SK-N-SH treated with all-trans-retinoic acid at 6 μM for 48 hours (cell line): Measurements from ENCODE around the gene AIMP1.

ENCODE experiments used
- ATAC-seq: fragments of 200-7000 bp; cut with Tn5 transposase; 3 replicates; pipeline ENCODE4 v1.9.1; 2020; ENCODE audit warnings: mild to moderate bottlenecking, moderate library complexity
- ARNTL ChIP-seq: fragments of 450-650 bp; formaldehyde crosslinking; IDR thresholded peaks from 2 replicates; pipeline ENCODE4 v1.5.0; 2020; ENCODE audit warnings: low read depth, mild to moderate bottlenecking, moderate library complexity, borderline replicate concordance
- BACH2 ChIP-seq: fragments of 250-450 bp; sonication (Bioruptor Pico); IDR thresholded peaks from 2 replicates; pipeline ENCODE4 v1.9.0; 2021; ENCODE audit warnings: mild to moderate bottlenecking, borderline replicate concordance
- CREB5 ChIP-seq: fragments of 250-450 bp; sonication (Bioruptor Pico); IDR thresholded peaks from 2 replicates; pipeline ENCODE4 v1.5.1; 2020; ENCODE audit warnings: low read depth, mild to moderate bottlenecking, moderate library complexity
- CSDC2 ChIP-seq: fragments of 250-450 bp; sonication (Bioruptor Pico); IDR thresholded peaks from 2 replicates; pipeline ENCODE4 v1.5.0; 2020; ENCODE audit warnings: mild to moderate bottlenecking, moderate library complexity
- ESRRG ChIP-seq: fragments of 250-450 bp; sonication (Bioruptor Pico); IDR thresholded peaks from 2 replicates; pipeline ENCODE4 v1.6.1; 2021; ENCODE audit warnings: mild to moderate bottlenecking
- GLIS3 ChIP-seq: fragments of 250-450 bp; sonication (Bioruptor Pico); IDR thresholded peaks from 2 replicates; pipeline ENCODE4 v1.5.0; 2020; ENCODE audit warnings: mild to moderate bottlenecking, moderate library complexity
- ISL1 ChIP-seq: fragments of 250-450 bp; sonication (Bioruptor Pico); IDR thresholded peaks from 2 replicates; pipeline ENCODE4 v2.1.2; 2022; ENCODE audit warnings: mild to moderate bottlenecking, moderate library complexity
- OSR1 ChIP-seq: fragments of 250-450 bp; sonication (Bioruptor Pico); IDR thresholded peaks from 2 replicates; pipeline ENCODE4 v1.8.0; 2022; ENCODE audit warnings: moderate library complexity, mild to moderate bottlenecking, inconsistent platforms
- PATZ1 ChIP-seq: fragments of 250-450 bp; sonication (Bioruptor Pico); IDR thresholded peaks from 2 replicates; pipeline ENCODE4 v1.8.0; 2020; ENCODE audit warnings: mild to moderate bottlenecking, moderate library complexity, borderline replicate concordance
- POU6F1 ChIP-seq: fragments of 250-450 bp; sonication (Bioruptor Pico); IDR thresholded peaks from 2 replicates; pipeline ENCODE4 v1.8.0; 2021; ENCODE audit warnings: low read depth, mild to moderate bottlenecking, moderate library complexity, borderline replicate concordance
- PPARA ChIP-seq: fragments of 250-450 bp; sonication (Bioruptor Pico); IDR thresholded peaks from 2 replicates; pipeline ENCODE4 v1.5.0; 2020; ENCODE audit warnings: mild to moderate bottlenecking, borderline replicate concordance
- RARB ChIP-seq: fragments of 250-450 bp; sonication (Bioruptor Pico); IDR thresholded peaks from 2 replicates; pipeline ENCODE4 v1.8.0; 2021; ENCODE audit warnings: mild to moderate bottlenecking, moderate library complexity
- SNAI2 ChIP-seq: fragments of 250-450 bp; sonication (Bioruptor Pico); IDR thresholded peaks from 2 replicates; pipeline ENCODE4 v1.5.0; 2020; ENCODE audit warnings: mild to moderate bottlenecking, moderate library complexity
- TCF4 ChIP-seq: fragments of 250-450 bp; sonication (Bioruptor Pico); IDR thresholded peaks from 2 replicates; pipeline ENCODE4 v1.8.0; 2021; ENCODE audit warnings: mild to moderate bottlenecking, moderate library complexity, borderline replicate concordance
- TOX ChIP-seq: fragments of 250-450 bp; sonication (Bioruptor Pico); IDR thresholded peaks from 2 replicates; pipeline ENCODE4 v1.8.0; 2021; ENCODE audit warnings: mild to moderate bottlenecking, moderate library complexity, borderline replicate concordance
- TSHZ2 ChIP-seq: fragments of 250-450 bp; sonication (Bioruptor Pico); IDR thresholded peaks from 2 replicates; pipeline ENCODE4 v1.5.0; 2020; ENCODE audit warnings: mild to moderate bottlenecking, moderate library complexity
- ZC3H10 ChIP-seq: fragments of 250-450 bp; sonication (Bioruptor Pico); IDR thresholded peaks from 2 replicates; pipeline ENCODE4 v1.5.1; 2021; ENCODE audit warnings: mild to moderate bottlenecking, moderate library complexity
- ZFP3 ChIP-seq: fragments of 250-450 bp; sonication (Bioruptor Pico); IDR thresholded peaks from 2 replicates; pipeline ENCODE4 v1.5.0; 2020; ENCODE audit warnings: mild to moderate bottlenecking, moderate library complexity
- ZFP30 ChIP-seq: fragments of 450-650 bp; formaldehyde crosslinking; IDR thresholded peaks from 2 replicates; pipeline ENCODE4 v1.5.0; 2022; ENCODE audit warnings: mild to moderate bottlenecking, moderate library complexity
- ZNF70 ChIP-seq: fragments of 450-650 bp; formaldehyde crosslinking; IDR thresholded peaks from 2 replicates; pipeline ENCODE4 v1.5.0; 2020; ENCODE audit warnings: mild to moderate bottlenecking, moderate library complexity
- ZNF8 ChIP-seq: fragments of 450-650 bp; formaldehyde crosslinking; IDR thresholded peaks from 2 replicates; pipeline ENCODE4 v1.5.0; 2020; ENCODE audit warnings: mild to moderate bottlenecking, moderate library complexity

Gene AIMP1

GRCh38 chr4:106316773-106317409 lies 541 bp downstream of the AIMP1 start:
- TF ChIP-seq TOX (CRISPR knock-in tag): no peak
- ATAC-seq: no peak; the same call in 2 of the 3 replicates

- TF ChIP-seq PATZ1 (CRISPR knock-in tag): no peak
- TF ChIP-seq TSHZ2 (CRISPR knock-in tag): no peak
- no peak for TF ChIP-seq CREB5 (CRISPR knock-in tag)
- TF ChIP-seq TOX (CRISPR knock-in tag): no peak
- TF ChIP-seq POU6F1 (CRISPR knock-in tag): no peak
- no peak for TF ChIP-seq GLIS3 (CRISPR knock-in tag)
- no peak for TF ChIP-seq TCF4 (CRISPR knock-in tag)
- no peak for TF ChIP-seq SNAI2 (CRISPR knock-in tag)
- no peak for TF ChIP-seq ZC3H10
- TF ChIP-seq ZFP3 (CRISPR knock-in tag): no peak
- TF ChIP-seq BACH2 (CRISPR knock-in tag): no peak
- TF ChIP-seq ISL1 (CRISPR knock-in tag): no peak
- no peak for TF ChIP-seq ESRRG
- TF ChIP-seq OSR1 (CRISPR knock-in tag): no peak
- TF ChIP-seq ZNF8 (CRISPR knock-in tag): no peak
- TF ChIP-seq CSDC2 (CRISPR knock-in tag): no peak
- no peak for TF ChIP-seq ZFP30
- no peak for TF ChIP-seq ARNTL (CRISPR knock-in tag)
- no peak for TF ChIP-seq RARB (CRISPR knock-in tag)
- no peak for ATAC-seq
These were observed 1.5 kb downstream of the AIMP1 start for GRCh38 chr4:106317815-106318214.

GRCh38 chr4:106318511-106318910 lies 2.2 kb downstream of the AIMP1 start:
- ATAC-seq: no peak
- TF ChIP-seq PPARA (CRISPR knock-in tag): no peak
- TF ChIP-seq CREB5 (CRISPR knock-in tag): no peak
- TF ChIP-seq ZNF70 (CRISPR knock-in tag): no peak
- TF ChIP-seq GLIS3 (CRISPR knock-in tag): no peak
- no peak for TF ChIP-seq TOX (CRISPR knock-in tag)
- TF ChIP-seq ZFP3 (CRISPR knock-in tag): no peak
